Osteocyte (in vitro differentiated cells): ENCODE data around the gene TMEM198. TPM values are rescaled to one million over a fixed set of nuclear protein-coding genes. Genes with fewer than 3 reads are reported as not detected.

Source experiments
- DNase-seq: peaks from one replicate; pipeline ENCODE4 v3.0.0; 2021; ENCODE audit warnings: mixed read lengths; ENCODE audit not compliant: unreplicated experiment; ENCODE audit errors: extremely low spot score
- H3K27ac Mint-ChIP-seq: one replicate; pipeline ENCODE4 v1.8.0; 2021; ENCODE audit warnings: mild to moderate bottlenecking, mixed read lengths; ENCODE audit not compliant: unreplicated experiment
- H3K27me3 Mint-ChIP-seq: one replicate; pipeline ENCODE4 v1.8.0; 2021; ENCODE audit warnings: mixed read lengths; ENCODE audit not compliant: unreplicated experiment
- H3K36me3 Mint-ChIP-seq: one replicate; pipeline ENCODE4 v1.8.0; 2021; ENCODE audit warnings: mixed read lengths; ENCODE audit not compliant: unreplicated experiment
- H3K4me1 Mint-ChIP-seq: one replicate; pipeline ENCODE4 v1.8.0; 2021; ENCODE audit warnings: mixed read lengths; ENCODE audit not compliant: unreplicated experiment
- H3K4me3 Mint-ChIP-seq: one replicate; pipeline ENCODE4 v1.8.0; 2021; ENCODE audit warnings: mild to moderate bottlenecking, moderate library complexity, mixed read lengths; ENCODE audit not compliant: unreplicated experiment
- H3K9me3 Mint-ChIP-seq: one replicate; pipeline ENCODE4 v1.8.0; 2021; ENCODE audit warnings: mixed read lengths; ENCODE audit not compliant: unreplicated experiment
- CTCF ChIP-seq: fragments of 200-600 bp; sonication (generic); IDR thresholded peaks from 2 replicates; pipeline ENCODE4 v1.5.0; 2021; ENCODE audit warnings: antibody characterized with exemption, mild to moderate bottlenecking, moderate library complexity
- total RNA-seq: library from RNA; stranded (reverse); gene quantifications from 2 replicates; pipeline ENCODE4 v1.2.1, GENCODE V29; 2021

The TMEM198 gene
- total RNA-seq, 1 donor from 2014 or later = 5.3 TPM

GRCh38 chr2:219563271-219563928 lies 19.6 kb downstream of the TMEM198 start:
- peaks cover 34% of the 10 kb centered on the region for H3K36me3 Mint-ChIP-seq
- H3K4me1 Mint-ChIP-seq = peaks cover 2% of the 10 kb centered on the region
- no peaks in the 10 kb centered on the region for H3K27me3 Mint-ChIP-seq
- DNase-seq = no peak
- H3K9me3 Mint-ChIP-seq = no peaks in the 10 kb centered on the region
- no peak overlapping the region for H3K4me3 Mint-ChIP-seq
- TF ChIP-seq CTCF = no peak
- no peak overlapping the region for H3K27ac Mint-ChIP-seq

DNA sequence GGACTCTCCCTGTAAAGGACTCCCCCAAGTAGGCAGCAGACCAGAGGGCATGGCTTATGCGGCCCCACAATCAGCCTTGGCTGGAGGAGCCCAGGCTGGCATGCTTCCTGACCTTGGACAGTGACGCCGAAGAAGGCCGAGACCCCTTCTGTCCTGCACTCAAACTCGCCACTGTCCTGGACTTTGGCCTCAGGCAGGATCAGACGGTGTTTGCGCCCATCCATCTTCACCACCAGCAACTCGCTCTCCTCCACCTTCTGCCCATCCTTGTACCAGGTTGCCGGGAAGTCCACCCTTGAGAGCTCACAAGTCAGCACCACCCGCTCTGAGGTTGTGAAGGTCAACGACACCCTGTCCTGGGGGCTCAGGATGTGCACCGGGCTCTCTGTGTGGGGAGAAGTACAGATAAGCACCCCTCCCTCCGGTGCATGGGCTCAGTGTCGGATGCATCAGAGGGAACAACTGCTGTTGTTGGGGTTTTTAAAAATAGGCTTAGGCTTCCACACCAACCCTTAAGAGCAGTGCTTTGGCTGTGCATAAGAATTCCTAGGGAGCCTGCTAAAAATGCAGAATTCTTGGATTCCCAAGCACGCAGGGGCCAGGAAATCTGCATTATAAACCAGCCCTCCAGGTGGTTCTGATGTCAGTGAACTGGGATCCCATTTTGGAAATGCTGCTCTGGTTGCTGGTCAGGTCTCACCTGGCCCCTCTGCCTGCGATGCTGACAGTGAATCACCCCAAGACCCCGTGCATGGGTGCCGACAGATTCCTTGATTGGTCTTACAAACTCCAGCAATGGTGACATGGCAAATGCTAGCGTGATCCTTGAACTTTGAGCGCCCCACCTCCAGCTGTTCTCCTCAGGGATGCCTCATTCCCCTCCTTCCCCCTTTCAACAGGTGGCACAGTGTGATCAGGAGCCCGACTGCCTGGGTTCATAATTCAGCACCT lies 21.6 kb downstream of the TMEM198 start:
- peaks cover 18% of the 10 kb centered on the region for H3K4me1 Mint-ChIP-seq
- no peaks in the 10 kb centered on the region for H3K27me3 Mint-ChIP-seq
- H3K4me3 Mint-ChIP-seq = no peak overlapping the region
- DNase-seq = no peak
- no peaks in the 10 kb centered on the region for H3K9me3 Mint-ChIP-seq
- H3K36me3 Mint-ChIP-seq = peaks cover 36% of the 10 kb centered on the region
- TF ChIP-seq CTCF = no peak
- H3K27ac Mint-ChIP-seq = no peak overlapping the region

GRCh38 chr2:219566640-219567039 lies 22.8 kb downstream of the TMEM198 start:
- H3K27me3 Mint-ChIP-seq = no peaks in the 10 kb centered on the region
- DNase-seq = no peak
- TF ChIP-seq CTCF = no peak
- no peak overlapping the region for H3K4me3 Mint-ChIP-seq
- H3K9me3 Mint-ChIP-seq = no peaks in the 10 kb centered on the region
- H3K36me3 Mint-ChIP-seq = peaks cover 36% of the 10 kb centered on the region
- no peak overlapping the region for H3K27ac Mint-ChIP-seq
- peaks cover 18% of the 10 kb centered on the region for H3K4me1 Mint-ChIP-seq

DNA sequence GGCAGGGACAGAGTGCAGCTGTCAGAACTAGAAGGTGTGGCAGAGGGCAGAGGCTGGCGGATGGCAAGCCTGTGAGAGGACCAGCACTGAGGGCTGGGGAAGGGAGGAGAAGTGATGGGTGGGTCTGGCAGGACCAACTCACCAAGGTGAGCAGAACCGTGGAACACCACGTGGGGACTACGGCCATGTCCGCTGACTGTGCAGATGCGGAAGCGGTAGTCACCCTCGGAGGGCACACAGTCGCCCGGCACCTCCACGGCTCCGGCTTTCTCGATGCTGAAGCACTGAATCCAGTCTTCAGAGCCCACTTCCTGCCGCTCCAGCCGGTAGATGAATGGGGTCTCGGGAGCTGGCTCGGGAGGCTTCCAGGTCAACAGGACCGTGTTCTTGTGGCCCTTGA lies 23.3 kb downstream of the TMEM198 start:
- H3K36me3 Mint-ChIP-seq = peaks cover 36% of the 10 kb centered on the region
- no peak overlapping the region for H3K4me3 Mint-ChIP-seq
- no peak overlapping the region for H3K27ac Mint-ChIP-seq
- H3K4me1 Mint-ChIP-seq = peaks cover 22% of the 10 kb centered on the region
- no peaks in the 10 kb centered on the region for H3K27me3 Mint-ChIP-seq
- DNase-seq = no peak
- no peak for TF ChIP-seq CTCF
- no peaks in the 10 kb centered on the region for H3K9me3 Mint-ChIP-seq

- Mint-ChIP-seq H3K27me3 (no peaks in the 10 kb centered on the region), H3K4me3 (no peak overlapping the region), H3K9me3 (no peaks in the 10 kb centered on the region), H3K36me3 (peaks cover 32% of the 10 kb centered on the region), H3K4me1 (peaks cover 22% of the 10 kb centered on the region), H3K27ac (peak overlapping the region; percentile 65)
- DNase-seq = peak; percentile 81
- no peak for TF ChIP-seq CTCF
These were observed 24.0 kb downstream of the TMEM198 start for GRCh38 chr2:219567791-219568361.
